GM21619 (cell line): ENCODE data around the gene INTS11.

Experiments
- ATAC-seq: cut with Tn5 transposase; IDR thresholded peaks from one replicate; pipeline ENCODE4 v1.9.1; 2021; ENCODE audit not compliant: unreplicated experiment

INTS11 gene

DNA sequence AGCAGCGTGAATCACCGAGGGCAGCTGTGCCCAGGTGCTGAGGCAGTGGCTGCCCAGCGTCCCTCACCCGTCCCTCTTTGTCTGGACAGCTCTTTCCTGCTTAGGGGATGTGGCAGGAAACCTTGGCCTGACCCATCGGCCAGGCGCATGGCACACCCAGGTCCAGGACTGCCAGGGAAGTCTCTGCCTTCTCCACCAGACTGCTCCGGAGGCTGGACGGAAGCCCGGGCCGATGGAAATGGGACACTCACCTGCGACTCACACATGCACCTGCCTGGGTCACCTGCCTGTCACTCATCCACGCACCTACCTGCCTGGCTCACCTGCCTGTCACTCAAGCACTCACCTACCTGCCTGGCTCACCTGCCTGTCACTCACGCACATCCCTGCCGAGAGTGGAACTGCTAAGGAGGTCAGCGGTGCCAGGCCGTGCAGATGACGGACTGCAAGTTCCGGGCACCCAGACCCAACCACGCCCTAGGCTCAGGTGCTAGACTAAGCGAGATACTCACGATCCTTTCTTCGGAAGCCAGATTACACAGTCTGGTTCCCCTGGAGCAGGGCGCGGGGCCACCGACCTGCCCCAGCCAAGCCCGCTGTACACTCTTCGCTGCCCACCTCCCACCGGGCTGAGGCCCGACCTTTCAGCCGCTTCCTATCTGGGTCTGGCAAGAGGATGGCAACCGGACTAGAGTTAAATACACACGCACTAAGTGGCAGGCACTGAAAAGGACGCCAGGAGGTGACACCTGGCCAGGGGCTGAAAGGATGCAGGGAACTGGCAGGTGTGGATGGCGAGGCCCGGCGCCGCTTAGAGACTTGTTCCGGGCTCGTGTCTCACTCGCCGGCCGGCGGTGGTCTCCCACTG is 51.9 kb downstream of the INTS11 start:
- no peak for ATAC-seq

DNA sequence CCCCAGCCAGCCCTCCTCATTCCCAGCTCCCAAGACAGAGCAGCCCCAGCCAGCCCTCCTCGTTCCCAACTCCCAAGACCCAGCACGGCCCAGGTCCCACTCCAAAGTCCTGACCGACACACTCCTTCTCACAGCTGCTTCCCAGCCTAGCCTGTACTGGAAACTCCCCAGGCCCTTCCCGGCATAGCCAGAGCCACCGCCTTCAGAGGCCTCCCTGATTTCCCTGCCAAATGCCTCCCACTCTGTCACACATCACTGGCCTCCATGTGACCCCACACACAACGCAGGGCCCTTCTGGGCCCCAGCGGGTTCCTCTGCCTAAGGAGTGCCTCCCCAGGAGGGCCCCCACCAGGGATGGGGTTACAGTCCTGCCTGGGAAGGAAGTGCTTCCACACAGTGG is 53.6 kb downstream of the INTS11 start:
- ATAC-seq = no peak

GRCh38 chr1:1268284-1268682 is 56.2 kb downstream of the INTS11 start:
- no peak for ATAC-seq

- ATAC-seq = no peak
These were observed 56.8 kb downstream of the INTS11 start for GRCh38 chr1:1267488-1268283.

- no peak for ATAC-seq
These were observed 59.6 kb downstream of the INTS11 start for GRCh38 chr1:1264868-1265272.

GRCh38 chr1:1264026-1264425 is 60.4 kb downstream of the INTS11 start:
- no peak for ATAC-seq

DNA sequence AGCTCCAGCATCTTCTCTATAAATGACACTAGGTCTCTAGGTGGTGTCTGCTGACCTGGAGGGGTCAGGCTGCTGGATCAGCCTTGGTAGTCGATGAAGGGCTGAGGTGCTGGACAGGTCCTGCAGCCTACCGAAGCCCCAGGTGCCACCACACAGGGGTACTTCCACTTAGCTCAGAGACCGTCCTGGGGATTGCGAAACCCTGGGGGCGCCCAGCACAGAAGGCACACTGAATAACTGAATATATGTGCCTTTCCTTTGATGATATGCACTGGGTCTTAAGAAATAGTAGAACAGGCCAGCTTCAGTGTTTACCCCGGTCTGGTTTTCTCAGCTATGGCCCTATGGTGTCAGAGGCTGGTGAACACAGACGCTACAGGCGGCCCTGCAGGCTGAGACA is 61.7 kb downstream of the INTS11 start:
- no peak for ATAC-seq

DNA sequence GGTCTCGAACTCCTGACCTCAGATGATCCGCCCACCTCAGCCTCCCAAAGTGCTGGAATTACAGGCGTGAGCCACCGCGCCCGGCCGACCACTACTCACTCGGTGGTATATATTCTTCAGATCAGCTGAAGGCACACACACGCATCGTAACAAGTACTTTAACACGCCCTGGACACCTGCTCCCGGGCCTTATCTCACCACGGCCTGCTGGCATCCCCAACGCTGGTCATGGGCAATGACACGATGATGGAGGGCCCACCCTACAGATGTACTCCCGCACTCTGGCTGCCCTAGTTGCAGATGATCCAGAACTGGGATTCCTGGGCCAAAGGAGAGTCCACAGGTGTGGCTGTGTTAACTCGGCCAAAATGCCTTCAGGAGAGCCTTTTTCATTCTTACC is 62.4 kb downstream of the INTS11 start:
- no peak for ATAC-seq
